NCI-H2171 (cell line): ENCODE data around the gene GLI3.

Experiments used
- DNase-seq: peaks from one replicate; lab custom pipeline; 2025; lab: John Stamatoyannopoulos, UW

Gene GLI3

DNA sequence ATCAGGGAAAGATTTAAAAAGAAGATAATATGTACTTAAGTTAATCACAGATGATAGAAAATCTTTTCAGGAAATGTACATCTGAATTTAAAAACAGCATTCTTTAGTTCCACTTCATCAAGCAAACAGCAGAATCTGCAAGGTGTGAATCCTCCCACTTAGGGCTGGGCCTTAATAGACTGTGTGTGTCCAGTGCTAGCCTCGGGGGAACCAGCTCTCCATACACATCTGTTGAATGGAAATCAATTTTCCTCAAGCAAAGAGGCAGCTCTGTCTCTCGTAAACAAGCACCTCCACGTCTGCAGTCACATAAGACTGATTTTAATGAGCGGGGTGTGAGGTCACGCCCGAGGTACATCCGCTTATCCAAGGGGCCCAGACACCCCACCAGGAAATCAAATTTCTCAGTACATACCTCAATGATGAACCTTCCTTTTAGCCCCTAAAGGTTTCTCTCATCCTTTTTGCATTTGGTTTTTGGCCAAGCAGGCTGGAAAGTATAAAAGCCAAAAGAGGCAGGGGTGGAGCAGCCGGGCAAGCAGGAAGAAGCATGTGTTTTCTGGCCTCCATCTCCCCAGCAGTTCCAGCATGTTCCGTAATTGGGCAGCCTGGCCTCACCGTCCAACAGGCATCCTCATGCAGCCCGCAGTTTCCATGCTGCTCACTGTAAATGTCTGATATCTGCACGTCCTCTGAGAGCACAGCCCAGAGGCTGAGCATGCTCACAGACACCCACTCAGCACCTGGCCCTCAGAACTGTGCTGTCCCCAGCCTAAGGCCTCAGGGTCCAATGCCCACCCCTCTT lies 131.3 kb downstream of the GLI3 start:
- DNase-seq = no peak

DNA sequence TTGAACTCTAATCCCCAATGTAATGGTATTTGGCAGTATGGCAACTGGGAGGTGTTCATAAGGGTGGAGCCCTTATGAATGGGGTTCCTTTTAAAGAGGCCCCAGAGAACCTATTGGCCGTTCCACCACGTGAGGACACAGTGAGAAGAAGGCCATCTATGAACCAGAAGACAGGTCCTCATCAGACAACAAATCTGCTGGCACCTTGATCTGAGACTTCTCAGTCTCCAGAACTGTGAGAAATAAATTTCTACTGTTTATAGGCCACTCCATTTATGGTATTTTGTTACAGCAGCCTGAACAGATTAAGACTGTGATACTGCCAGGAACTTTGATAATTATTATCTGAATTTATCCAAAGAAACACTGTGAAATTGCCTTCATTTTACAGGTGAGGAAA lies 132.3 kb downstream of the GLI3 start:
- no peak for DNase-seq

DNA sequence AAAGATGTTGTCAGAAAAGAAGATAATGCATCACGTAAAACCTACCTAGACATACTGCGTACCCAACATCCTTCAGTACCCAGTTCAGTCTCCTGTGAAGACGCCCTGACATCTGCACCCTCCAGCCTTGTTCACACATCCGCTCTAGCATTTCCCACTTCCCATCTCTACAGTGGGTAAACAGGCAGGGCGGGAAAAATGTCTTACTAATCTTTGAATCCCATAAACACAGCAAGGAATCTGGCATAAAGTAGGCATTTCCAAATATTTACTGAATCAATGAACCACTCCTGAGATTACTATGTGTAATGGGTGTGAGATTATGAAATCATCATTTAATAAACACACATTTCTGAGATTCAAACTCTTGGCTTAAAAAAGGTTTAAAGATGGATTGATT lies 132.8 kb downstream of the GLI3 start:
- DNase-seq = no peak

DNA sequence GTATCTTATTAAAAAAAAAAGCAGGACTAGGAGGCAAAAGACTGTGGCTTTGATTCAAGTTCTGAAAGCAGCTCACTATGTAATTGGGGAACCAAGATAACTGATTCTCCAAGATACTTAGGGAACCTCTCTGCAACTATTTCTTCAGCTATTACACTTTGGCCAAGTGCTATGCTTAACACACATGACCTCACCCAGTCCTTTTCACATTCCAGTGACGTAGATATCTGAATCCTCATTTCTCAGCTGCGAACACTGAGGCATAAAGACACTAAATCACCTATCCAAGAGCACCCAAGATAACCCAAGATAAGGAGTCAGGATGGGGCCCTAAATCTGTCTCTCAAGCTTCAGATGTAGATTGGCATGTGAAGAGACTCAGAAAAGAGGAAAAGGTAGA lies 133.6 kb downstream of the GLI3 start:
- no peak for DNase-seq

DNA sequence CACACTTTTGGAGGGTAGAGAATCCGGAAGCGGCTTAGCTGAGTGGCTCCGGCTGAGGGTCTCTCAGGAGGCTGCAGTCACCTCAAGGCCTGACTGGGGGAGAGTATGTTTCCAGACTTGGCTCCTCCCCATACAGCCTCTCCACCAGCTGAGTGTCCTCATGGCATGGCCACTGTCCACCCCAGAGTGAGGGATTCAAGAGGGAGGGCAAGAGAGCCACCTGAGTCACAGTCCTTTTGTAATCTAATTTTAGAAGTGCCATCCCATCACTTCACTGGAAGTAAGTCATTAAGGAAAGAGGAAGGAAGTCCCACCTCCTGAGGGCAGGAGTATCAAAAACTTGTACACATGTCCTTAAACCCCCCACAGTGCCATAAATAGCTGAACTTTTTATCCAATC lies 134.0 kb downstream of the GLI3 start:
- no peak for DNase-seq

DNA sequence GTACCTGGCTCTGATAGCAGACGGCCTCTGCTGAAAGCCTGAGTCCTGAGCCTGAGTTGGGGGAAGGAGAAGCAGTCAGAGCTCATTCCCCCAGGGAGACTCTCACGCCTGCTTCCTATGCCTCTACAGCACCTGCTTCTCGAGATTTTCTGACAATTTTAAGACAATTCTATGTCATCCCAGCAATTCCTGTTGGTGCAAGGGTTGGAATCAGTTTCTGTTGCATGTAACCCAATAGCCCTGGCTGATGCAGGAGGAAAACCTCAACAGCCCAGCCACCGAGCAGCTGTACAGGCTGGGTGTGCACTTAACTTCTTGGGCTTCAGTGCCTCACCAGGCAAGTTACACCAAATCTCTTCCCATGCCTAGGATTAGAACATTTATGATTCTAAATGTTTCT lies 134.7 kb downstream of the GLI3 start:
- no peak for DNase-seq

DNA sequence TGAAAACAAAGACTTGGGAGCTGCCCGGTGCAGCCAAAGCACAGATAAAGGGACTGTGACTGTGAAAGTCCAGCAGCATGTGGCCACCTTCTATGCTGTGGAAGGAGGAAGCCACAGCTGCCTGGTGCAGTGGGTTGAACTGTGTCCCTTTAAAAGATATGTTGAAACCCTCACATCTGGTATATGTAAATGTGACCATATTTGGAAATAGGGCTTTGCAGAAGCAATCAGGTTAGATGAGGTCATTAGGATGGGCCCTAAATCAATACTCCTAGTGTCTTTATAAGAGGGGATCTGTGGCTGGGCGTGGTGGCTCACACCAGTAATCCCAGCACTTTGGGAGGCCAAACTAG lies 136.9 kb downstream of the GLI3 start:
- DNase-seq = no peak

DNA sequence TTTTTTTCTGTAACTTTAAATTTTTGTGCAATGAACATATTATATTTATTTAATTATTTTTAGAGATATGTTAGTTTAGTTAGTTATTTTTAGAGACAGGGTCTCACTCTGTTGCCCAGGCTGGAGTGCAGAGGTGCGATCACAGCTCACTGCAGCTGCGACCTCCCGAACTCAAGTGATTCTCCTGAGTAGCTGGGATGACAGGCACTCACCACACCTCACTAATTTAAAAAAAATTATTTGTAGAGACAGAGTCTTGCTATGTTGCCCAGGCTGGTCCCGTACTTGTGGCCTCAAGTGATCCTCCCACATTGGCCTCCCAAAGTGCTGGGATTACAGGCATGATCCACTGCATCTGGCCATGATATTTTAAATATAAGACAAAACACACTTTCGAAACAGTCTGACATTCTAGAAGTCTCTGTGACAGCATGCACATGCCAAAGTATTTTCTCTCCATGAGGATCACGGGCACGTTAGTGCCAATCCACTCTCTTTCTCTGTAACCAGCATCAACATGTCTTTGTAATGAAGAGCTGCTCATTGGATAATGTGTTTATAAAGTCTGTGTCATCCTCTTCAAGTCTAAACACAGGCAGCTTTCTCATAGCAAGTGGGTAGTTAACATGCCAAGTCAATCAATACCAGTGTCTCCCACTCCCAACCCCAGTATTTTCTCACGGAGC lies 137.4 kb downstream of the GLI3 start:
- no peak for DNase-seq

DNA sequence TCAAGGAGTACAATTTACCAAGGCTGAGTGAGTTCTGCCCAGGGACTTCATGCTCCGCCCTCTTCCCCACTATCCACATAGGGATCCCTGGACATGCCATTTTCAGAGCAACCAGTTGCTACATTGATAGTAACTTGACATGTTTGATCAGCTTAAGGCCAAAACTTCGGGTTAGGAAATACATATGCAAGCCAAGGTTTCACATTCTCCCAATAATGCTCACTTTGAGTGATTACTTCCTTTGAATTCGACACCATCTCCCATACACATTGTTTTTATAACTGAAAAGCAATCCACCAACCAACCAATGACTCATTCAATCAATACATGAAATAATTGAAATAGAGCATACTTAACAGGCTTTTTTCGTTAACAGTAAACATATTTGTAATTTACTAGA lies 137.9 kb downstream of the GLI3 start:
- DNase-seq = no peak

DNA sequence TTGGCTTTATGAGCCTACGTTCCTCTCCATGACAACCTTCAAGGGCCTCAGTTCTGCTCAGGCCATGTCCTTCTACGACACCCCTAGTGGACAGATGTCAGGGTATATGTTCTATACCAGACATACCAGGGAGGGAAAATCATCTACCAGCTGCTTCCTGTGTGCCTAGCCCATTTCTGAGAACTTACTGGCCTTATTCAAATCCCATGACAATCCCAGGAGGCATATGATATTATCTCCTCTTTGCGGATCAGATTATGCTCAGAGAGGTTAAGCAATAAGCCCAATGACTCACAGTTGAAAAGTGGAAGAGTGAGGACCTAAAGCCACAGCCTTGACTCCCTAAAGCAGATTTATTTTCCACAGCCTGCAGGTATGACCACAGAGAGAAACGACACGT lies 139.3 kb downstream of the GLI3 start:
- DNase-seq = no peak

DNA sequence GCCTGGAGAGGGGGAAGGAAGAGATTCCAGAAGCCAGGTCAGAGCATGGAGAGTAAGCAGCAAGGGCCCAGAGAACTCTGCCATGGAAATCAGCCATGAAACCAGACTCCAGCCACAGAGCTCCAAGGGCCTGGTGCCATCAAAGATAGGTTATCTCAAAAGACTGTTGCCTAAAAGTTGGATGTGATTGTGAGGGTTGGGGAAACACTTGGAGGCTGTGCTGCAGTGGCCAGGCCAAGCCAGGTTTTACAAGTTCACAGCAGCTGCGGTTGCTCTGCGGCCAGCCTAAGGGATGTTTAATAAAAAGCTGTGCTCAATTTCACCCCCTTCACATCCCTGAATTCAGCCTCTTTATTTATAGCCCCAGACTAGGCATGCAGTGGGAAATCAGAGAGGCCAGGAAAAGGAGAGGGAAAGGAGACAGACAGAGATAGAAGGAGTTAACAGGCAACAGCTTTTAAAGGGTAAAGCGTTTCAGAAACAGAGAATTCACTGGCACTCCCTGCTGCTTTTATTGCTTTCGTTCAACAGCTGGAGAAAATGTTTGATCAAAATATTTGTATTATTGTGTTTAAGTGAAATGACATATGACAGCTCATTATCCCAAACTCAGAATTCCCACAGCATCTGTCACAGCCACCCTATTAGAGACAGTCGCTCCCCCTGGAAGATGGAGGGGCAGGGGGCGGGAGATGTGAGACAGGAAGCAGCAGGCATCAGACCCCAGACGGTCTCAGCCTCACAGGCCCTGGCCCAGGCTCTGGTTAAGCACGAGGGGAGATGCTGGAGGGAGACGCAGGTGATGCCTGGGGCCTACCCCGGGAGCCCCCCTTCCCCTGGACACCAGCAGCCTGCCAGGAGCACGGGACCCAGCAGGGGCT lies 140.1 kb downstream of the GLI3 start:
- no peak for DNase-seq

DNA sequence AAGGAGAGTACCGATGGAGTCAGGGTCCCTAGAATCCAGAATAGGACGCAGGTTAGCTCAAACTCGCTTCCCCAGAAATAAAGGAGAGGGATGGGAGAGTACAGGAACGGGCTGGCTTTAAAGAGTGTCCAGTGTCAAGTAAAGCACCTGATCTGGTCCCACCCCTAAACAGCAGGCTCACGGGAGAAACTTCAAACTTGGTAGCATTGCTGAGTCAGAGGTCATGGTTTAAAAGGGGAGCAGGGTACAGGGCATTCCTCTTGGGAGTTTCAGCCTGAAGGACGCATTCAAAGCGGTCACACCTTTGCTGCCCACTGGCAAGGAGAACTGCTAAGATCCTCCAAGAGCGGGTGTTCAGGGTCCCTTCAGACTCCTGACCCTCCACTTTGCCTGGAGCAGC lies 140.7 kb downstream of the GLI3 start:
- no peak for DNase-seq

DNA sequence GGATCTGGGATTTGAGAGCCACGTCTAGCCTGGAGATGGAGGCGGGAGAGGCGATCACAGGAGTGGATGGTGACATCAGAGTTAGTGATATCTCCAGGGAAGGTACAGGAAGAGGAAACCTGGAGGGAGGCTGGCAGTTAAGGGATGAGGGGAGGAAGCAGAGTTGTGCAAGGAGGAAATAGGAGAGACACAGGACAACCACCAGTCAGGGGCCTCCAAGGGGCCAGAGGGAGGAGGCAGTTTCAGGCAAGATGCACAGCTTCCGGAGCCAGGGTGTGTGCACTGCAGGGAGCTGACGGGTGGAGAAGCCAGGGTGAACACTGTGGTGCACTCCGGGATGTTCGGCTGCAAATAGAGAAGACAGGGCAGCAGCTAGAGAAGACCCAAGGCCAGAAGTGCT lies 141.2 kb downstream of the GLI3 start:
- DNase-seq = no peak

DNA sequence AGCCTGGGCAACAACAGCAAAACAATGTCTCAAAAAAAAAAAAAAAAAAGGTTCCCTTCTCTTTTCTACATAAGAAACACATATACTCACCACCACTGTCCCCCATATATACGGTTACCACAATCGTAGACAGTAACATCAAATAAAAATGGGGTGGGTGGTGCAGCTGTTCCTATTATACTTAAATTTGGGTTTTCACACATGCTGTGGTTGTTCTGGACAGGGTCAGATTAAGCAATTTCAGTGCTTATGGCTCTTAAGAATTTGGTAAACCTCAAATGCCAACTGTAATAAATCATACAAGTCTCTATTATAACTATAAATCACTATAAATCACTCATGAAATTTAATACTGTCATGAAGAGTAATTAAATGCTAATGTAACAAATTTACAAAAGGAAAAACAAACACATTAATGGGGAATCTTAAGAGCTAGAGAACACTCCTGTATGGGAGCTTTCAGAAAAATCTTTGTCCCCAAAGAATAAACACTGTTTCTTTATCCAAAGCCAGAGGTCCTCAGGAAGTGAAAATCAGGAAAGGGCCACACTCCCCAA lies 143.6 kb downstream of the GLI3 start:
- no peak for DNase-seq

DNA sequence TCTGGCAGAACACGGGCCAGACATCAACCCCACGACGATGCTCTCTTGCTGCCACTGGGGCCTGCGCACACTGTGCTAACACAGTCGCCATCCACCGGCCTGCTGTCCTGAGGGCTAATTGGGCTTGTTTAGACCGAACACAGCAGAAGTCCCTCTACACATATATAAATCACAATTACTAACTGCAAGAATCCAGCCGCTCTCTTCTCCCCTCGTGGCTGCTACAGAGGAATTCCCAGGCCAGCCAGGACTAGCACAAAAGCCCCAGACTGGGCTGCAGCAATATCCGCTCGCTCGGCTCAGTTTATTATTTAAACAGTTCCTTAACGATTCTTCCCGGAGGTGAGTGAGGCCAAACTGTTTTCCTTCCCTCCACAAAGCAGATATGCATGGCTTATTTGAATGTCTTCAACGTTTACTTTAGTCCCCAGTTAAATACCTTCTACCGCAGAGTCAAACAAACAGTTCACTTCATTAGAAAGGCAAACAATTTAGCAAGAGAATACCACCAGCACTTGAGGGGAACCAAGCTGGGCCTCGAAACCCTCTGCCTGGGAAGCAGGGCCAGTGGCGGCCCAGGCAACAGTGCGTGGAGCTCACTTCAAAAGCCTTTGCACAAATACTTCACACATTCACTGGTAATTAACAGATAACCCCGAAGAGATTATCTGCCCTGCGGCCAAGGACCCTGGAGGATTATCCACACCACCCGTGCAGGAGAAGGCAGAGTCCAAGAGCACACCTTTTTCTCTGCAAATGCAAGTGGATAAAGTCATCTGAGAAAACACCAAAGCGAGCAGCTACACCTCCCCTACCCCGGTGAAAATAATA lies 145.3 kb downstream of the GLI3 start:
- no peak for DNase-seq

DNA sequence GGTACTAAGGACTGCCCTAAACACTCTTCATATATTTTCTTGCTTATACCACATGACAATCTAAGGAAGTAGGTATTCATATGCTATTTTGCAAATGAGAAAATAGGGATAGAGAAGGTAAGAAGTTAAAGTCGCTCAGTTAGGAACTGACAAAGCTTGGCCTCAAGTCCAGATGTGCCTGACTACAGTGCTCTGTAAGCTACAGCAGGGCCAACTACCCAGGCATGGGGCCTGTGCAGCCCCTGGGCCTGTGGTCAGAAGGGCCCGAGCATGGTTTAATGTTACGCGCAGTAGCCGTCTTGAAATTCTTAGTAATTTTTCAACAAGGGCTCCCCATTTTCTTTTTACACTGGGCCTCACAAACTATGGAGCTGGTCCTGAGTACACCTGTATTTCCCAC lies 146.2 kb downstream of the GLI3 start:
- DNase-seq = no peak

DNA sequence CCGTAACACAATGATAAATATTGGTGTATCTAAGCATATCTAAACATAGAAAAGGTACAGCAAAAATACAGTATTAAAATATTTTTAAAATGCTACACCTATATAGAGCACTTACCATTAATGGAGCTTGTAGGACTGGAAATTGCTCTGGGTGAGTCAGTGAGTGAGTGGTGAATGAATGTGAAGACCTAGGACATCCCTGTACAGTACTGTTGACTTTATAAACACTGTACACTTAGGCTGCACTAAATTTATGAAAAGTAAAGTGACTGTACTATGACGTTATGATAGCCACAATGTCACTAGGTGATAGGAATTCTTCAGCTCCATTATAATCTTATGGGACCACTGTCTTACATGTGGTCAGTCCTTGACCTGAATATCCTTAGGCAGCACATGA lies 147.0 kb downstream of the GLI3 start:
- no peak for DNase-seq

DNA sequence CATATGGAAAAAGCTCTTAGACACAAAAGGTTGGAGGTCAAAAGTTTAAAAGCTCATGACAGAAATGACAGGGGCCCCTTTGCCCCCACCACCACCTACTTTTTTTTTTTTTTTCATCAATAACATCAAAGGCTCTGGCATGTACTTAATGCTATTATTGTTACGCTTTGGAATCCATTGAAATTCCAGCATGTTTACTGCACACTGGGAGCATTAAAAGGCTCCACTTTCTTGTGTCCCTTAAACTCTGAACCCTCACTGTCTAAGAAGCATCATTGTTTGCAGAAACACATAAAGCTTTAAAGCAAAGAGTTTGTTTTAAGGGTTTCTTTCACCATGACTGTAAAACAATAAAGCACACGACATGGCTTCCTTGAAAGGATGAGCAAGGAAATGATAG lies 149.4 kb downstream of the GLI3 start:
- DNase-seq = no peak

DNA sequence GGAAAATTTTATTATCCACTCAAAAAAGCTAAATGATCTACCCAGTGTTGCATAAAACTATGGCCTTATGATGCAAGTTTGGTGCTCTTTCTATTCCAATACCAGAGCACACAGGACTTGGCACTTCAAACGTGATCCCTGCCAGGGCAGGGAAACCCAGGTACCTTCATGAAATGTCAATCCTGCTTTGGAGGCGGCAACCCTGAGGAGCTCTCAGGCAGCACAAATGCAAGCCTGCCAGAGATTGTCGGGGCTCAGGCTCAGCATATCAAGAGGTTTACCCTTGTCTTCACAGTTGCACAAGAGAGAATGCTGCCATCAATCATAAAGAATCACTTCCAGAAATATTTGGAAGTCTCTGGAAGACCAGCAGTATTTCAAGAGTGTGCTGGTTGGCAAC lies 151.5 kb downstream of the GLI3 start:
- no peak for DNase-seq

DNA sequence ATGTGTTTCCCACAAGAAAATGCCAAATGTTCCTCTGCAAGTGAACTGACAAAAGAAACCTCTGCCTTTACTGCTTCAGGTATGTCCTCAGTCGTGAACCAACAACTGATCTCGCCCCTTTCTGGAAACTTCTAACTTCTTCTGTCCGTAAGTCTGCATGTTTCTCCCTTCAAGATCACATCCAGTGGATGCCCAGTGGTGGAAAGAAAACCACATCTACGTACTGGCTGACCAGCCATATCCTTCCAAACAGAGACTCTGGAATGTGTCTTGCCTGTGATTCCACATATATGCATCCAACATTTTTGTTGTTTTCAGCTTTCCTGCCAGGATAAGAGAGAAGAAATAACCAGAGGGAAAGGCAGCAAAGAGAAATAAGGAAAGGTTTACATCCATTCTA lies 152.7 kb downstream of the GLI3 start:
- DNase-seq = no peak

DNA sequence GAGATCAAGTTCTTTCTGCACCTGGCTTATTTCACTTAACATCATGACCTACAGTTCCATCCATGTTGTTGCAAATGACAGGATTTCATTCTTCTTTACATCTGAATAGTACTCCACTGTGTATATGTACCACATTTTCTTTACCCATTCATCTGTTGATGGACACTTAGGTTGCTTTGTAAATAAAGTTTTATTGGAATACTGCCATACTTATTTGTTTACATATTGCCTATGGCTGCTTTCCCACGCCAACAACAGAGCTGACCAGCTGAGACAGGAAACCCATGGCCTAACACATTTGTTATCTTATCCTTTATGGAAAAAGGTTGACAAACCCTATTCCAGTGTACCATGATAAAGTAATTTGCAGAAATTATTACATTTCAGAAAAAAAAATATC lies 153.7 kb downstream of the GLI3 start:
- no peak for DNase-seq

DNA sequence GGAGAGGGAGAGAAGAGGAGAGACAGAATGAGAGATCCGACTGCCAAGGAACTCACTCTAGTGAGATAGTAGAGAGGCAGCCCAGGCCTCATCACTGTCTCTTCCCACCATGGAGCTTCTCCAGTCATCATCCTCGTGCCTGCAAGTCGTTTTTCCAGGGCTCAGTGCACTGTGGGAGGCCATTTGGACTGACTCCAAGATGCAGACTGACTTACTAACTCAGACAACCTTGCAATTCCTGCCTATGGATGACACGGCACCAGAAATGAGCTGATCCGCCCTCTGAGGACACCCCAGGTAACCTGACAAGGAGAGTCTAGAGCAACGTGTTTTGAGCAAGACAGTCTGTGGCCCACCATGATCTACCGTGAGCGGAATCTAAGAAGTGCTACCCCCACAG lies 154.9 kb downstream of the GLI3 start:
- no peak for DNase-seq
